ENCODE measurements around the gene URI1.

Gene URI1

DNA sequence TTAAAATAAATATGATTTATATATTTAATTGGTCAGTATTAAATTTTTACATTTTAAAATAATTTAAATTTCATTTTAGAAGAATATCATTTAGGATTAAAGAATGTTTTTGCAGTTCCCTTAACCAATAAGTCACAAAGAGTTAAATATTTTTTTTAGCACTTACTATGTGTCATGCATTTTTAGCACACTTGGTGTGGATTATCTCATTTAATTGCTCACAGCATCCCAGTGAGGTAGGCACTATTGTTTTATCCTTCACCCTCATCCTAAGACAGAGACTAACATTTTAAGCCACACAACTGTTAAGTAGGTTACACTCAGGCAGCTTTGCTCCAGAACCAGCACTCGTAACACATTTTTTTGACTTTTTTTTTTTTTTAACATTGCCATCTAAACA, 78.2 kb downstream of the URI1 start:
- Histone ChIP-seq H3K4me3 (replicated peaks; ENCODE audit: insufficient read depth, low read length) (no peak overlapping the region), H3K27ac (replicated peaks) (no peak overlapping the region), H3K27me3 (ENCODE audit: insufficient read depth, poor library complexity, severe bottlenecking) (no peaks in the 10 kb centered on the region)
- no peak for DNase-seq (ENCODE audit: low read depth in 1 of 2, low spot score in 1 of 2)
- TF ChIP-seq SPI1 (IDR thresholded peaks at IDR 0.05; ENCODE audit: borderline replicate concordance, low read depth) (no peak), POLR2AphosphoS5 (IDR thresholded peaks at IDR 0.05; ENCODE audit: low read depth) (no peak), GABPA (IDR thresholded peaks at IDR 0.05; ENCODE audit: low read depth) (no peak)
- TF ChIP-seq, protein P1, sequence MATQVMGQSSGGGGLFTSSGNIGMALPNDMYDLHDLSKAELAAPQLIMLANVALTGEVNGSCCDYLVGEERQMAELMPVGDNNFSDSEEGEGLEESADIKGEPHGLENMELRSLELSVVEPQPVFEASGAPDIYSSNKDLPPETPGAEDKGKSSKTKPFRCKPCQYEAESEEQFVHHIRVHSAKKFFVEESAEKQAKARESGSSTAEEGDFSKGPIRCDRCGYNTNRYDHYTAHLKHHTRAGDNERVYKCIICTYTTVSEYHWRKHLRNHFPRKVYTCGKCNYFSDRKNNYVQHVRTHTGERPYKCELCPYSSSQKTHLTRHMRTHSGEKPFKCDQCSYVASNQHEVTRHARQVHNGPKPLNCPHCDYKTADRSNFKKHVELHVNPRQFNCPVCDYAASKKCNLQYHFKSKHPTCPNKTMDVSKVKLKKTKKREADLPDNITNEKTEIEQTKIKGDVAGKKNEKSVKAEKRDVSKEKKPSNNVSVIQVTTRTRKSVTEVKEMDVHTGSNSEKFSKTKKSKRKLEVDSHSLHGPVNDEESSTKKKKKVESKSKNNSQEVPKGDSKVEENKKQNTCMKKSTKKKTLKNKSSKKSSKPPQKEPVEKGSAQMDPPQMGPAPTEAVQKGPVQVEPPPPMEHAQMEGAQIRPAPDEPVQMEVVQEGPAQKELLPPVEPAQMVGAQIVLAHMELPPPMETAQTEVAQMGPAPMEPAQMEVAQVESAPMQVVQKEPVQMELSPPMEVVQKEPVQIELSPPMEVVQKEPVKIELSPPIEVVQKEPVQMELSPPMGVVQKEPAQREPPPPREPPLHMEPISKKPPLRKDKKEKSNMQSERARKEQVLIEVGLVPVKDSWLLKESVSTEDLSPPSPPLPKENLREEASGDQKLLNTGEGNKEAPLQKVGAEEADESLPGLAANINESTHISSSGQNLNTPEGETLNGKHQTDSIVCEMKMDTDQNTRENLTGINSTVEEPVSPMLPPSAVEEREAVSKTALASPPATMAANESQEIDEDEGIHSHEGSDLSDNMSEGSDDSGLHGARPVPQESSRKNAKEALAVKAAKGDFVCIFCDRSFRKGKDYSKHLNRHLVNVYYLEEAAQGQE (IDR thresholded peaks at IDR 0.05; ENCODE audit: insufficient replicate concordance, low read depth), result no peak
- TF ChIP-seq, protein P2, sequence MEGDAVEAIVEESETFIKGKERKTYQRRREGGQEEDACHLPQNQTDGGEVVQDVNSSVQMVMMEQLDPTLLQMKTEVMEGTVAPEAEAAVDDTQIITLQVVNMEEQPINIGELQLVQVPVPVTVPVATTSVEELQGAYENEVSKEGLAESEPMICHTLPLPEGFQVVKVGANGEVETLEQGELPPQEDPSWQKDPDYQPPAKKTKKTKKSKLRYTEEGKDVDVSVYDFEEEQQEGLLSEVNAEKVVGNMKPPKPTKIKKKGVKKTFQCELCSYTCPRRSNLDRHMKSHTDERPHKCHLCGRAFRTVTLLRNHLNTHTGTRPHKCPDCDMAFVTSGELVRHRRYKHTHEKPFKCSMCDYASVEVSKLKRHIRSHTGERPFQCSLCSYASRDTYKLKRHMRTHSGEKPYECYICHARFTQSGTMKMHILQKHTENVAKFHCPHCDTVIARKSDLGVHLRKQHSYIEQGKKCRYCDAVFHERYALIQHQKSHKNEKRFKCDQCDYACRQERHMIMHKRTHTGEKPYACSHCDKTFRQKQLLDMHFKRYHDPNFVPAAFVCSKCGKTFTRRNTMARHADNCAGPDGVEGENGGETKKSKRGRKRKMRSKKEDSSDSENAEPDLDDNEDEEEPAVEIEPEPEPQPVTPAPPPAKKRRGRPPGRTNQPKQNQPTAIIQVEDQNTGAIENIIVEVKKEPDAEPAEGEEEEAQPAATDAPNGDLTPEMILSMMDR (IDR thresholded peaks at IDR 0.05; ENCODE audit: insufficient read depth, low read length), result no peak

DNA sequence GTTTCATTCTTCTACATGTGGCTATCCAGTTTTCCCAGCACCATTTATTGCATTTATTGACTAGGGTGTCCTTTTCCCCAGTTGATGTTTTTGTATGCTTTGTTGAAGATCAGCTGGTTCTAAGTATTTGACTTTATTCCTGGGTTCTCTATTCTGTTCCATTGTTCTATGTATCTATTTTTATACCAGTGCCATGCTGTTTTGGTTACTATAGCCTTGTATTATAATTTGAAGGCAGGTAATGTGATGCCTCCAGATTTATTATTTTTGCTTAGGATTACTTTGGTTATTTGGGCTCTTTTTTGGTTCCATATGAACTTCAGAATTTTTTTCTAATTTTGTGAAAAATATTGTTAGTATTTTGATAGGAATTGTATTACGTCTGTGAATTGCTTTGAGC, 80.6 kb downstream of the URI1 start:
- TF ChIP-seq GABPA (IDR thresholded peaks at IDR 0.05; ENCODE audit: low read depth), result no peak
- TF ChIP-seq, protein P1 (IDR thresholded peaks at IDR 0.05; ENCODE audit: insufficient replicate concordance, low read depth), result no peak
- no peak for TF ChIP-seq SPI1 (IDR thresholded peaks at IDR 0.05; ENCODE audit: borderline replicate concordance, low read depth)
- TF ChIP-seq, protein P2 (IDR thresholded peaks at IDR 0.05; ENCODE audit: insufficient read depth, low read length), result no peak
- no peak for TF ChIP-seq POLR2AphosphoS5 (IDR thresholded peaks at IDR 0.05; ENCODE audit: low read depth)

DNA sequence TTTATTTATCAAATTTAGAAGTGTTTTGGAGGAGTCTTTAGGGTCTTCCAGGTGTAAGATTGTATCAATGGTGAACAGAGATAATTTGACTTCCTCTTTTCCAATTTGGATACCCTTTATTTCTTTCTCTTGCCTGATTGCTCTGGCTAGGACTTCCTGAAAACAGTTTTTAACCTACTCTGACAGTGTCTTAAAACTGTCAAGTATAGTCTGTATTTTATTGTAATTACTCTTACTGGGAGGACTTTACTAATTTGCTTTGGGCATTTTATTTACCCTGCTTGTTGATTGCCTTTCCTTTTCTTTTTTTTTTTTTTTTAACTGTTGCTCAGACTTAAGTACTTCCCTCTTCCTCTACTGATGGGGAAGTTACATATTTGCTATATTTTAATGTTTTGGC, 81.3 kb downstream of the URI1 start:
- TF ChIP-seq, protein P1 (IDR thresholded peaks at IDR 0.05; ENCODE audit: insufficient replicate concordance, low read depth), result no peak
- TF ChIP-seq, protein P2 (IDR thresholded peaks at IDR 0.05; ENCODE audit: insufficient read depth, low read length), result no peak
- peak; percentile 92 for TF ChIP-seq SPI1 (IDR thresholded peaks at IDR 0.05; ENCODE audit: borderline replicate concordance, low read depth)
- Histone ChIP-seq H3K27me3 (ENCODE audit: insufficient read depth, poor library complexity, severe bottlenecking) (no peaks in the 10 kb centered on the region), H3K27ac (replicated peaks) (peak overlapping the region; percentile 46), H3K4me3 (replicated peaks; ENCODE audit: insufficient read depth, low read length) (no peak overlapping the region)
- DNase-seq (ENCODE audit: low read depth in 1 of 2, low spot score in 1 of 2), result no peak

More for the DNA sequence above, 80.6 kb downstream of the URI1 start:
- no peak for DNase-seq (ENCODE audit: low read depth in 1 of 2, low spot score in 1 of 2)
- Histone ChIP-seq H3K27ac (replicated peaks) (no peak overlapping the region), H3K4me3 (replicated peaks; ENCODE audit: insufficient read depth, low read length) (no peak overlapping the region), H3K27me3 (ENCODE audit: insufficient read depth, poor library complexity, severe bottlenecking) (no peaks in the 10 kb centered on the region)
